Rectal smooth muscle tissue (tissue), 1 donor: ENCODE data around the gene SIDT2.
"Not testable (repeated sequence)": the region's sequence is repeated elsewhere in the genome, so short reads cannot be mapped to it uniquely, and the experiment has no call there.

ENCODE experiments used
- H3K27ac ChIP-seq: one replicate; pipeline ENCODE4 v1.7.0; 2013; ENCODE audit warnings: low read depth, low read length, inconsistent platforms
- H3K27me3 ChIP-seq: one replicate; pipeline ENCODE4 v1.7.0; 2013; ENCODE audit warnings: low read length; ENCODE audit not compliant: control insufficient read depth, insufficient read depth
- H3K36me3 ChIP-seq: one replicate; pipeline ENCODE4 v1.7.0; 2013; ENCODE audit warnings: low read length; ENCODE audit not compliant: control insufficient read depth, insufficient read depth
- H3K4me1 ChIP-seq: one replicate; pipeline ENCODE4 v1.7.0; 2013; ENCODE audit warnings: low read length; ENCODE audit not compliant: control insufficient read depth, insufficient read depth
- H3K4me3 ChIP-seq: one replicate; pipeline ENCODE4 v1.7.0; 2013; ENCODE audit warnings: low read length
- H3K9ac ChIP-seq: one replicate; pipeline ENCODE4 v1.7.0; 2013; ENCODE audit warnings: low read length

SIDT2 gene

DNA sequence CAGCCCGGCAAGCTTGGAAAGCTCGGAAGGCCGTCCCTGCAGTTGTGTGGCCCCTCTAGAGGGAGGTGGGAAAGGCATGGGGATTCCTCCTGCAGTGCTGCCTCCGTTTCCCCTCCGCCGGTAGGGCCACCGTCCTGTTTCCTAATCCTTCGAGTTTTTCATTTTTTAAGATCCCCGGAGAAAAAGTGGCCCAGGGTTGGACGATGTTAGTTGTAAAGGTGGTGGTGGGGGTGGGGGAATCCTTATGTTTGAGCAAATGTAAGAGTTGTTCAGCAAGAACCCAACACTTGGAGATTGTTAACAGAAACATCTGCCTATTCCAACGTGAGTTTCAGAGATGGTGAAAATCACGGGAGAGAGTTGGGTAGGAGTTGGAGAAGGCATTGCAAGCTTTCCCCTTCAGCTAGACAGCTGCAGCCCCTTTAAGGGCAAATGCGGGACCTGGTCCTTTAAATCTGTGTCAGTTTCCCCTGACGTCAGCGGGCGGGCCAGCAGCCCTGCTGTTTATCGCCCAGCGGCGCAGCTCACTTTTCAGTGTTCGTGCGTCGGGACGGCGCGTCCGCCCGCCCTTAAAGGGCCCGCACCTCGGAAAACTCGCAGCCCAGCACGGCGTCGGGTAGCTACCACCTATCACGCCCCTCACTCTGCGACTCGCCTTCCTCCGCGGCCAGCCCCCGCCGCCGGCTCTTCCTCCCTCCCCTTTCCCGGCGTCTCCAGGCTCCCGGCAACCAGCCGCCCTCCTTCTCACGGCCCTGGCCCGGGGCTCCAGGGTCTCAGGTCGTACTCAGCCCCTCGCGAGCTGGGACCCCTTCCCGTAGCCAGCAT is at the start of gene SIDT2:
Gene SIDT2, plus strand, starts transcription at position 534 of the 825 bp plus-strand sequence. CDS start 521 bp downstream, outside the sequence.
- Histone ChIP-seq H3K27me3 (no peaks in the 10 kb centered on the region), H3K27ac (peak within 1 kb of the TSS; percentile 94), H3K9ac (peak within 1 kb of the TSS; percentile 84), H3K4me3 (peak within 1 kb of the TSS; percentile 92), H3K36me3 (peaks cover 10% of the 10 kb centered on the region), H3K4me1 (peaks cover 23% of the 10 kb centered on the region)

- not testable (repeated sequence) for H3K27me3 ChIP-seq, H3K4me3 ChIP-seq, H3K9ac ChIP-seq
Observed at GRCh38 chr11:117130396-117130795, 48.1 kb upstream of the SIDT2 start.

GRCh38 chr11:117130879-117131278 is 47.7 kb upstream of the SIDT2 start:
- Histone ChIP-seq H3K4me1 (no peaks in the 10 kb centered on the region), H3K27me3 (no peaks in the 10 kb centered on the region), H3K27ac (no peak overlapping the region), H3K36me3 (no peaks in the 10 kb centered on the region), H3K9ac (no peak overlapping the region), H3K4me3 (no peak overlapping the region)

More at GRCh38 chr11:117130396-117130795, 48.1 kb upstream of the SIDT2 start:
- H3K27ac ChIP-seq, H3K36me3 ChIP-seq, H3K4me1 ChIP-seq: not testable (repeated sequence)

- no peak overlapping the region for H3K4me3 ChIP-seq
- no peaks in the 10 kb centered on the region for H3K4me1 ChIP-seq
- no peak overlapping the region for H3K27ac ChIP-seq
- no peaks in the 10 kb centered on the region for H3K27me3 ChIP-seq
- H3K9ac ChIP-seq = no peak overlapping the region
- no peaks in the 10 kb centered on the region for H3K36me3 ChIP-seq
Observed at GRCh38 chr11:117134431-117134830, 44.1 kb upstream of the SIDT2 start.

DNA sequence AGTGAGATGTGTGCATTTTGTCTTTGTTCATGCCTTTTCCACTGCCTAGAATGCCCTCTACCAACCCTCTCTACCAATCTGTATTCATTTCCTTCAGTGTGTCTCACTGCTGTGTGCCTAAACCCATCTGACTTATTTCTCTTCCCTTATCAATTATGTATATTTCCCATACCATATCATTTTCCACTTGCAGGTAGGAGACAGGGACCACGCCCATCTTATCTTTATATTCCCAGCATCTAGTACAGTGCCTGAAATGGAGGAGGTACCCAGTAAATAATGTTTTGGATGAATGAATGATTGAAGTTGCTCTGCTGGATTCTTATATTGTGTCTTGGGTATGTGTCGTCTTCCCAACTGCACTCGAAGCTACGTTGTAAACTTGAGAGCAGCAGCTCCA is 43.6 kb upstream of the SIDT2 start:
- not testable (repeated sequence) for H3K9ac ChIP-seq, H3K36me3 ChIP-seq, H3K27ac ChIP-seq

DNA sequence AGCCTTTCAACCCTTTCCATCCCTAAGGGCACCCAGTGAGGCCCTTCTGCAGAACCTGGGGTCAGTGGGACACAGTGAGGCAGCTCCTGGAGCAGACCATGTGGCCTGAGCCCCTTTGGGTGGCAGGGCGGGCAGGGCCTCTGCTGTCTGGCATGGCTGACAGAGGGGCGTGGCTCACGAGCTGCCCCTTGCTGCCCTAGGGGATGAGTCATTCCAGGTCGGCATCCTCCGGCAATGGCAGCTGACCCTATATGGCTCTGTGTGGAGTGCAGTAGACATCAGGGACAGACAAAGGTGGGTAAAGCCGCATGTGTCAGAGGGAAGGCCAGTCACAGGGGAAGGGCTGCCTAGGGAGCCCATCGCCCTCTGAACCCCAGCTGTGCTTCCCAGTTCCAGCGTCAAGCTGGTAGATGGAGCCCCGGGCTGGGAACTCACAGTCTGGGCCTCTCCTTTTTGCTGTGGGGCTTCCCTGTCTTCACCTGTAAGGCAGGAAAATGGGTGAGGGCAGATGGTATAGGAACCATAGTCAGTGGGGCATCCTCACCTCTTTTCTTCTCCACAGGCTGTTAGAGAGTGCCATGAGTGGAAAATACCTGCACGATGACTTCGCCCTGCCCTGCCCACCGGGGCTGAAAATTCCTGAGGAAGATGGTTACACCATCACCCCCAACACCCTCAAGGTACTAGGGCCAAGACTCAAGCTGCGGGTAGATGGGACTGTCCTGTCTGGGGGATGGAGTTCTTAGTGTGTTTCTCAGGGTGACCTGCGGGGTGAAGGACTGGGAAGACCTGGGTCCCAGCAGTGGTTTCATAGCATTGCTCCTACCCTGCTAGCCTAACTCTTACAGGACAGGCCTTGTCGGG is 41.1 kb upstream of the SIDT2 start:
- not testable (repeated sequence) for H3K4me3 ChIP-seq, H3K36me3 ChIP-seq, H3K27ac ChIP-seq, H3K9ac ChIP-seq, H3K4me1 ChIP-seq, H3K27me3 ChIP-seq

More for the DNA sequence above, 43.6 kb upstream of the SIDT2 start:
- H3K4me1 ChIP-seq, H3K4me3 ChIP-seq, H3K27me3 ChIP-seq: not testable (repeated sequence)

- no peak overlapping the region for H3K9ac ChIP-seq
Observed at GRCh38 chr11:117143390-117143789, 35.2 kb upstream of the SIDT2 start.

DNA sequence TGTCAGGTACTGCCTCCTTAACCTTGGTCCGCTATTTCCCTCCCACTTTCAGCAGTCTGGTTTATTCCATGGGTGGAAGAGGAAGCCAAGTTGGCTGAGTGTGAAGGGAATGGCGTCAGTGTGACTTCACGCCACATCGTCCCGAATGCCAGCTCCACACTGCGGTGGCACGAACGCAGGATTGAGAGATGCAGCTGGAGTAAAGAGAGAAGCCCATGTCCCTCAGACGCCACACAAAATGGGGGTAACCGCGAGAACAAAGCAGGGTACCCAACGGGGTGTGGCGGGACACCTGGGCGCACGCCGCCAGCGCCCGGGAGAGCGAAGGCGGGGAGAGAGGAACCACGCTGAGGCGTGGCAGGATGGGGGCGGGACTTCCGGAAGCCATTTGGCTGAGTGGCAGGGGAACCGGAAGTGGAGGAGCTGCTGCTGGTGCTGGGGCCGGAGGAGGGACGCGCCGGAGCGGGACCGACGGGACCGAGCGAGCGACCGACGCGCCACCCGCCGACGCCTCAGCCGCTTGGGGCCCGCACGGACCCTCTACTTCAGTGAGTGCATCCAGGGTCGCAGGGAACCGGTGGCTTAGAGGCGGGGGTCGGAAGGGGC is 34.6 kb upstream of the SIDT2 start, which contains the start of gene PAFAH1B2:
Gene PAFAH1B2, plus strand, starts transcription at position 417 of the 606 bp plus-strand sequence. CDS start 8,161 bp downstream, outside the sequence.
- no peaks in the 10 kb centered on the region for H3K36me3 ChIP-seq
- peaks cover 8% of the 10 kb centered on the region for H3K4me1 ChIP-seq
- no peaks in the 10 kb centered on the region for H3K27me3 ChIP-seq
- H3K9ac ChIP-seq = peak within 1 kb of the TSS; percentile 74
- peak within 1 kb of the TSS; percentile 57 for H3K4me3 ChIP-seq
- H3K27ac ChIP-seq = peak within 1 kb of the TSS; percentile 91

More at GRCh38 chr11:117143390-117143789, 35.2 kb upstream of the SIDT2 start:
- H3K27ac ChIP-seq = peak overlapping the region; percentile 91
- H3K4me3 ChIP-seq = peak overlapping the region; percentile 57
- H3K27me3 ChIP-seq = no peaks in the 10 kb centered on the region
- no peaks in the 10 kb centered on the region for H3K36me3 ChIP-seq
- H3K4me1 ChIP-seq = peaks cover 8% of the 10 kb centered on the region

DNA sequence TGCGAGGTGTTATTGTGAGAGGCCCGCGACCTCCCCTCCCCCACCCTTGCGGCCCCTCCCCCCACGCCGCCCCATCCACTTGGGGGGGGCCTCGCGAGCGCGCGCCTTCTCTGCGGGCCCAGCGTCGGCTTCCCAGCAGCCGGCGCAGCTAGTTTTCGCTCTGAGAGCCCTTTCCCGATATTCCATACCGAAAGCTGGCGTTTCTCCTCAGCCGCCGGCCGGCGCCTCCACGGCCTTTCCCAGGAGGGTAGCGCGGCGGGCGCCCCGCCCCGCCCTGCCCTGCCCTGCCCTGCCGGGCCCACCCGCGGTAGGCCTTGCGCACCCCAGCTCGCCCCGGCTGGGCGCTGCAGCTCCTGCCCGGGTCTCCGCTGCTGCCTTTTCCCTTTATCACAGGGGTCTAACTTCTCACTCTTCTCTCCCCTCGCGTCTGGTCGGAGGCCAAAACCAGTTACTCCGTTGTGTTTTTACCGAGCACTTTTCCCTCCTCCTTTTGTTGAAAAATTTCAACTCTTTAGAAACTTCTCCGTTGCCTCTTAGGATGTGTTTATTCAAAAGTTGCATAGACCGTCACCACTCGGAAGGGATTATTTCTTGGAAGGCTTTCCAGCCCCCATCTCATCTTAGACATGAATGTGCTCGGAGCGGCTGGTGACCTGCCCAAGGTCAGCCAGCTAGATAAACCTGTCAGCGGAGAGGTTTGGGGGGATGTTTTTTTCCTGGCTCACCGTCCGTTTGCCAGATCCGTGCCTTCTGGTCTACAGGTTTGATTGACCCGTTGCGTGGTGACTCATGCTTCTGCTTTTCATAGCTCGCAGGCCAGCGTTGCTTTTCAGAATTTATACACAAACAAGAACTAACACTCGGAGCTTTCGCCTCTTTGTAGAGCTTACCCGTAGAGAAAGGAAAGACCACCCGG is 33.8 kb upstream of the SIDT2 start:
- Histone ChIP-seq H3K27me3 (no peaks in the 10 kb centered on the region), H3K4me1 (peaks cover 8% of the 10 kb centered on the region), H3K36me3 (no peaks in the 10 kb centered on the region), H3K27ac (peak overlapping the region; percentile 91), H3K9ac (peak overlapping the region; percentile 74), H3K4me3 (peak overlapping the region; percentile 57)

- Histone ChIP-seq H3K4me3 (peak overlapping the region; percentile 57), H3K27ac (peak overlapping the region; percentile 91), H3K36me3 (no peaks in the 10 kb centered on the region), H3K4me1 (peaks cover 8% of the 10 kb centered on the region), H3K9ac (no peak overlapping the region), H3K27me3 (no peaks in the 10 kb centered on the region)
Observed at GRCh38 chr11:117145393-117145761, 33.2 kb upstream of the SIDT2 start.

DNA sequence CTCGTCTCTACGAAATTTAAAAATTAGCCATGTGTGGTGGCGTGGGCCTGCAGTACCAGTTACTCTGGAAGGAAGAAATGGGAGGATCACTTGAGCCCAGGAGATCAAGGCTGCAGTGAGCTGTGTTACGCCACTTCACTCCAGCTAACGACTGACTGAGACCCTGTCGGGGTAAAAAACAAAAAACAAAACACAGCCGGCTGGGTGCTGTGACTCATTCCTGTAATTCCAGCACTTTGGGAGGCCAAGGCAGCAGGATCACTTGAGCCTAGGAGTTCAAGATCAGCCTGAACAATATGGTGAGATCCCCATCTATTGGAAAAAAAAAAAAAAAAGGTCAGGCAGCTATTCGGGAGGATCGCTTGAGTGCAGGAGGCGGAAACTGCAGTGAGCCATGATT is 32.0 kb upstream of the SIDT2 start:
- Histone ChIP-seq H3K4me3 (no peak overlapping the region), H3K27ac (no peak overlapping the region), H3K27me3 (no peaks in the 10 kb centered on the region), H3K9ac (no peak overlapping the region), H3K4me1 (peaks cover 8% of the 10 kb centered on the region), H3K36me3 (no peaks in the 10 kb centered on the region)
